Measurements from ENCODE around the gene ACAA1.

- TF ChIP-seq POLR2AphosphoS5 (IDR thresholded peaks at IDR 0.05; ENCODE audit: borderline replicate concordance, low read depth, low read length) (no peak), EZH2 (IDR thresholded peaks at IDR 0.05) (no peak), FOXP2 (optimal IDR thresholded peaks at IDR 0.05; ENCODE audit: control extremely low read depth, extremely low read length, insufficient read depth) (no peak)
These were observed 35.0 kb downstream of the ACAA1 start for GRCh38 chr3:38101811-38102443.

All from SK-N-MC (cell line).